ENCODE measurements around the gene TTLL9.

TTLL9 gene

DNA sequence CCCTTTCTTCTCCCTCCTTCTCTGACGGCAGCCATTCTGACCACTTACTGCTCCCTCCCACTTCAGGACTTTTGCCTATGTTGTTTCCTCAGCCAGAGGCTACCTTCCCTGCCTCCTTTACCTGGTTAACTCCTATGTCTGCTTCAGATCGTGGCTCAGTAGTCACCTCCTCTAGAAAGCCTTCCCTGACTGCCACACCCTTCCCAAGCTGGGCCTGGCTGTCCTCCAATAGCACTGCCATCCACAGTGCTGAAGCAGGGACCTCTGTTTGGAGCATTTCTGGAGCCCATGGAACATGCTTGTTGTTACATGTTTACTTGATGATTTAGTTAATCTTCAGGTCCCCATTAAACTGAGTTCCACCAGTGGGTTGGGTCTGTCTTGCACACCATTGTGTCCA lies 111.3 kb downstream of the TTLL9 start:
- ChIA-PET POLR2A (no interaction called here), CTCF (interaction anchor here (1.9 kb wide), 1 partner anchor 129 kb away, joined by 7 read pairs; no protein-coding TSS in a partner anchor)
- TF ChIP-seq, protein P1, sequence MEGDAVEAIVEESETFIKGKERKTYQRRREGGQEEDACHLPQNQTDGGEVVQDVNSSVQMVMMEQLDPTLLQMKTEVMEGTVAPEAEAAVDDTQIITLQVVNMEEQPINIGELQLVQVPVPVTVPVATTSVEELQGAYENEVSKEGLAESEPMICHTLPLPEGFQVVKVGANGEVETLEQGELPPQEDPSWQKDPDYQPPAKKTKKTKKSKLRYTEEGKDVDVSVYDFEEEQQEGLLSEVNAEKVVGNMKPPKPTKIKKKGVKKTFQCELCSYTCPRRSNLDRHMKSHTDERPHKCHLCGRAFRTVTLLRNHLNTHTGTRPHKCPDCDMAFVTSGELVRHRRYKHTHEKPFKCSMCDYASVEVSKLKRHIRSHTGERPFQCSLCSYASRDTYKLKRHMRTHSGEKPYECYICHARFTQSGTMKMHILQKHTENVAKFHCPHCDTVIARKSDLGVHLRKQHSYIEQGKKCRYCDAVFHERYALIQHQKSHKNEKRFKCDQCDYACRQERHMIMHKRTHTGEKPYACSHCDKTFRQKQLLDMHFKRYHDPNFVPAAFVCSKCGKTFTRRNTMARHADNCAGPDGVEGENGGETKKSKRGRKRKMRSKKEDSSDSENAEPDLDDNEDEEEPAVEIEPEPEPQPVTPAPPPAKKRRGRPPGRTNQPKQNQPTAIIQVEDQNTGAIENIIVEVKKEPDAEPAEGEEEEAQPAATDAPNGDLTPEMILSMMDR (IDR thresholded peaks at IDR 0.05; ENCODE audit: control extremely low read depth, extremely low read depth, low read depth, missing control alignments): no peak
- DNase-seq (ENCODE audit: extremely low spot score): no peak

DNA sequence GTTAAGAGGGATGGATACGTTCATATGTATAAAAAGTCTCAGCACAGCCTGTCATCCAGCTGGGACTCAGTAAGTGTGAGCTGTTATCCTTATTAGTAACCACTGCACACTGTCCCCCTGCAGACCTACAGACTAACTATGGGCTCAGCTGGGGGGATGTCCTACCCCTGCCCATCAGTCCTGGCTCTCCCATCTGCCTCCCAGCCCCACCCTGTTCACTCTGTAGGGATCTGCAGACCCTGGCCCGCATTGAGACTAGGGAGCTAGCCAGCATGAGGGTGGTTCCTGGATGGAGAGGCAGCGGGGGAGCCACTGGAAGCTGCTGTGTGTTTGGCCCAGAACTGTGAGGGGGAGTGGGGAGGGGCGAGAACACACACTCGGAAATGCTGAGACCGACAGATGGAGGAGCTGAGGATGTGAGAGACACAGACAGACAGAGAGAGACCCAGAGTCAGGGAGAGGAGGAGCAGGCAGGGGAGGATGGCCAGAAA lies 114.6 kb downstream of the TTLL9 start:
- TF ChIP-seq, protein P1 (IDR thresholded peaks at IDR 0.05; ENCODE audit: control extremely low read depth, extremely low read depth, low read depth, missing control alignments): no peak
- DNase-seq (ENCODE audit: extremely low spot score): no peak
- ChIA-PET CTCF (interaction anchor here (1.1 to 2.8 kb wide), 4 partner anchors 9 to 151 kb away, joined by 3 to 14 read pairs (median 6); partner anchors contain the start of gene PDRG1), POLR2A (no interaction called here)

DNA sequence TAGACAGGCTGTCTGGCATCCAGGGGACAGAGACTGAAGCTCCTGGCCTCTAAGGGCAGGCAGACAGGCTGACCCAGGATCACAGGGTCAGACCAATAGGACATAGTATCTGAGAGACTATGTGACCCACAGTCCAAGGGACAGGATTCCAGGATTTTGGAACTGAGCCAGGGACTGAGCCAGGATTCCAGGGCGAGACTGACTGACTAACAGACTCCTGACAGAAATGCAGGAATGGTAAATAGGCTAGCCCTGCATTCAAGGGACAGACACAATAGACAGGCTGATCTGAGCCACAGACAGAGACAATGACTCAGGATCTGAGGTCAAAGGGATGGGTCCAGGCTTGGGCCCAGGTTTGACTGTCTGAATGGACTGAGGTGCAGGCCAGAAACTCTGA lies 117.3 kb downstream of the TTLL9 start:
- ChIA-PET CTCF (interaction anchor here (1.1 to 1.9 kb wide), 3 partner anchors 25 to 43 kb away, joined by 3 to 6 read pairs (median 3); no protein-coding TSS in a partner anchor), POLR2A (no interaction called here)
- TF ChIP-seq, protein P1 (IDR thresholded peaks at IDR 0.05; ENCODE audit: control extremely low read depth, extremely low read depth, low read depth, missing control alignments): no peak
- no peak for DNase-seq (ENCODE audit: extremely low spot score)

DNA sequence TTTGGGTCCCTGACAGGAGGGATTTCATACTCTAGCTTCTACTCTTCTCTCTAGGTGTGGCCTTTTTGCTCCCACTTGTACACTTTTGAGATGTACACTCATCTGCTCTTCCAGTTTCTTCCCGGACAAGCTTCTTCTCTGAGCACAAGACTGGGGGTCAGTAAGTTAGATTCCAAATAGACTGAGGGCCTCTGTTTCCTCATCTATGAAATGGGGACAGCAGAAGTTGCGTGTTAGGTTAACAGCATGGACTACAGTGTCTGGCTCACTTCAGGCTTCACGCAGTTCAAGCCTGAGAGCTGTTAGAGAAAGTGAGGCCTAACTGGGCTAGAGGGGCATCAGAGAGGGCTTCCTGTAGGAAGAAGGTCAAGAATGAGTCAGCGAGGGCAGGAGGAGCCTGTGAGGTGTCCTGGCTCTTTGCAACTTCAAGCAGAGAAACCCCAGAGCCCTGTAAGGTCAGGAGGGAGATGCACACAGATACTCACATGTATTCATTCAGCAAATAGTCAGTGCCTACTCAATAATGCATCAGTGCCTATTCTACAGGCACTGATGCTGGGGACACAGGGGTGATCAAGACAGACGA lies 118.1 kb downstream of the TTLL9 start:
- POLR2A ChIA-PET: no interaction called here
- CTCF ChIA-PET: interaction anchor here (1.1 to 1.9 kb wide), 3 partner anchors 24 to 42 kb away, joined by 3 to 6 read pairs (median 3); no protein-coding TSS in a partner anchor

DNA sequence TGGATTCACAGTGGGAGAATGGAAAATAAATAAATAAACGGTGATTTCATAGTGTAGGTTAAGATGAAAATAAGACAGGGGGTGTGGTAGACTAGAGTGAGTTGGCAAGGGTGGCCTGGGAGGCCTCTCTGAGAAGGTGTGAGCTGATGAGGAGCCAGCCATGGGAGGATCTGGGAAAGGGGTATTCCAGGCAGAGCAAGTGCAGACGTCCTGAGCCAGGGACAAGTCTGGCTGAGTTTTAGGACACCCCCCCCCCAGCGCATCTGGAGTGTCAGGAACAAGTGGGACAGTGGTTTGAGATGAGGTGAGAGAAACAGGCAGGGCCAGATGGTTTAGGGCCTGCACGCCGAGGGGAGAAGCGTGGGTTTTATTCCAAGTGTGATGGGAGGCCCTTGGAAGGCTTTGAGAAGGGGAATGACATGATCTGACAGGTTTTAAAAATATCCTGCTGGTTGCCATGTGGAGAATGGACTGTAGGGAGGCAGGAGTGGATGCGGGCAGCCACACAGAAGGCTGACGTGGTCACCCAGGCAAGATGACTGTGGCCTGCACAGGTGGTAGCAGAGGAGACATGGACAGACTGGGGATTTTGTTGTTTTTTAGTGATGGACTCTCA lies 118.7 kb downstream of the TTLL9 start:
- TF ChIP-seq, protein P1 (IDR thresholded peaks at IDR 0.05; ENCODE audit: control extremely low read depth, extremely low read depth, low read depth, missing control alignments): no peak
- POLR2A ChIA-PET: no interaction called here
- no peak for DNase-seq (ENCODE audit: extremely low spot score)
- CTCF ChIA-PET: interaction anchor here (1.3 to 1.9 kb wide), 2 partner anchors 24 to 42 kb away, joined by 3 to 6 read pairs; no protein-coding TSS in a partner anchor

More for the DNA sequence above, 118.1 kb downstream of the TTLL9 start:
- TF ChIP-seq, protein P1 (IDR thresholded peaks at IDR 0.05; ENCODE audit: control extremely low read depth, extremely low read depth, low read depth, missing control alignments): no peak
- no peak for DNase-seq (ENCODE audit: extremely low spot score)

DNA sequence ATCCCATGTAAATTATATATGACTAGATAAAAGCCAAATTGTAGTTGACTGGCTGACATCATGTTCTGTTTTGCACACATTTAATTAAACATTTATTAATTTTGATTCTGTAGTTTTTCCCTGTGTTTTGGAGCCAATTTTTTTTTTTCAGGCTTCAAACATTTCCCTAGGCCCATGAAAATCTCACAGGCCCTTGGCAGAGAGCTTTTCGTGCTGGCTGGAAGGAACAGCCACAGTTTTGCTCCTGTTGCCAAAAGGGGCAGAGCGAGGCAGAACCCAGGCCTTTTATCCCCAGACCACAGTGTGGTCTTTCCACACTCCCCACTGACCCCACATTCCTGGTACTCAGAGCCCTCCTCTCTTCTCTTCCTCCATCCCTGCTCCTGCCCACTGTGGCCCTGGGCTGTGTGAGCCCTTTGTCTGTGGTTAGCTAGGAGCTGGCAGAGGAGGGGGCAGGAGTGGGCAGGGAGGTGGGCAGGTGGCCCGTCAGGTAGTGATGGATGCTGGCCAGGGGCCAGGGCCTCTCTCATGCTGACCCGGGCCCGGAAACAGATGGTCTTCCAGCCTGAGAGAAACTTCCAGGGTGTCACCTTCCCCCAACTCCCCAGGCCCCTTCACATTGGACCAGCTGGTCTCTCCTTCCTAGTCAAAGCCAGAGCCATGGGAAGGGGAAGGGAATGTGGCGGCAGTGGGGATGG lies 120.4 kb downstream of the TTLL9 start:
- no peak for DNase-seq (ENCODE audit: extremely low spot score)
- ChIA-PET CTCF (interaction anchor here (1.4 to 2.3 kb wide), 2 partner anchors 39 to 41 kb away, joined by 5 to 10 read pairs; partner anchors contain the start of gene PDRG1), POLR2A (no interaction called here)
- TF ChIP-seq, protein P1 (IDR thresholded peaks at IDR 0.05; ENCODE audit: control extremely low read depth, extremely low read depth, low read depth, missing control alignments): no peak

Data from GM10248 (cell line).